NK-92 (cell line): ENCODE data around the gene DEPDC5.

Experiments used
- DNase-seq: peaks from one replicate; lab custom pipeline; 2025; ENCODE audit not compliant: unreplicated experiment; lab: John Stamatoyannopoulos, UW

DEPDC5 gene

GRCh38 chr22:31883989-31884388 lies 130.2 kb downstream of the DEPDC5 start:
- DNase-seq, result no peak

GRCh38 chr22:31891366-31892079 lies 137.7 kb downstream of the DEPDC5 start:
- no peak for DNase-seq

GRCh38 chr22:31892080-31892433 lies 138.2 kb downstream of the DEPDC5 start:
- DNase-seq, result no peak

- DNase-seq, result no peak
These were observed 139.6 kb downstream of the DEPDC5 start for GRCh38 chr22:31893460-31893859.

- DNase-seq, result no peak
These were observed 141.7 kb downstream of the DEPDC5 start for GRCh38 chr22:31895411-31896123.

GRCh38 chr22:31896472-31896871 lies 142.7 kb downstream of the DEPDC5 start:
- DNase-seq, result no peak

GRCh38 chr22:31897842-31898805 lies 144.3 kb downstream of the DEPDC5 start:
- no peak for DNase-seq

- DNase-seq, result no peak
These were observed 145.1 kb downstream of the DEPDC5 start for GRCh38 chr22:31898926-31899325.

- no peak for DNase-seq
These were observed 145.8 kb downstream of the DEPDC5 start for GRCh38 chr22:31899669-31900068.

- DNase-seq, result no peak
These were observed 147.7 kb downstream of the DEPDC5 start for GRCh38 chr22:31901388-31902137.

GRCh38 chr22:31904651-31905050 lies 150.8 kb downstream of the DEPDC5 start:
- no peak for DNase-seq

- DNase-seq, result no peak
These were observed 151.5 kb downstream of the DEPDC5 start for GRCh38 chr22:31905356-31905755.

- no peak for DNase-seq
These were observed 152.3 kb downstream of the DEPDC5 start for GRCh38 chr22:31906086-31906485.

GRCh38 chr22:31906569-31906968 lies 152.8 kb downstream of the DEPDC5 start:
- no peak for DNase-seq

- DNase-seq, result no peak
These were observed 156.2 kb downstream of the DEPDC5 start for GRCh38 chr22:31909977-31910376.

- no peak for DNase-seq
These were observed 158.0 kb downstream of the DEPDC5 start for GRCh38 chr22:31911565-31912406.

GRCh38 chr22:31912407-31912743 lies 158.6 kb downstream of the DEPDC5 start:
- DNase-seq, result no peak

GRCh38 chr22:31915586-31915985 lies 161.8 kb downstream of the DEPDC5 start:
- DNase-seq, result no peak

GRCh38 chr22:31917227-31917921 lies 163.6 kb downstream of the DEPDC5 start:
- DNase-seq, result no peak
